Jurkat, Clone E6-1 (cell line): ENCODE data around the gene KYAT1.
"Not testable (repeated sequence)": the region's sequence is repeated elsewhere in the genome, so short reads cannot be mapped to it uniquely, and the experiment has no call there.

Experiments used
- DNase-seq: peaks from one replicate; pipeline ENCODE4 v3.0.0-alpha.2; 2011; ENCODE audit warnings: low read depth, low spot score
- H3K4me3 ChIP-seq: 2 replicates; pipeline ENCODE4 v1.5.1; 2011; ENCODE audit warnings: mild to moderate bottlenecking, low read length, control low read depth, moderate library complexity

The KYAT1 gene

DNA sequence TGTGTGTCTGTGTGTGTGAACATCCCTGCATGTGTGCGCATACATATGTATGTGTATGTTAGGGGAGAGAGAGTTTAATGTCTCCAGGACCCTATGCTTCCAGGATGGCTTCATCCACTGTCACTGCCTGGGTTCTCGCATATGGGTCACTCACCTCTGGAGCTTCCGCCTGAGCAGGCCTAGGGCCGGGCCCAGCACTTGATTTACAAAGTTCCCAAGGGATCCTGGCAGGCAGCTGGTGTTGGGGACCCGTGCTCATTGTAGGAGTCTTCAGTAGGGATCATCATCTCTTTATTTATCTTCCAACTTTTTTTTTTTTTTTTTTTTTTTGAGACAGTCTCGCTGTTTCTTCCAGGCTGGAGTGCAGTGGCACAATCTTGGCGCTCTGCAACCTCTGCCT lies 81.7 kb downstream of the KYAT1 start:
- no peak for DNase-seq
- H3K4me3 ChIP-seq: no peak overlapping the region

DNA sequence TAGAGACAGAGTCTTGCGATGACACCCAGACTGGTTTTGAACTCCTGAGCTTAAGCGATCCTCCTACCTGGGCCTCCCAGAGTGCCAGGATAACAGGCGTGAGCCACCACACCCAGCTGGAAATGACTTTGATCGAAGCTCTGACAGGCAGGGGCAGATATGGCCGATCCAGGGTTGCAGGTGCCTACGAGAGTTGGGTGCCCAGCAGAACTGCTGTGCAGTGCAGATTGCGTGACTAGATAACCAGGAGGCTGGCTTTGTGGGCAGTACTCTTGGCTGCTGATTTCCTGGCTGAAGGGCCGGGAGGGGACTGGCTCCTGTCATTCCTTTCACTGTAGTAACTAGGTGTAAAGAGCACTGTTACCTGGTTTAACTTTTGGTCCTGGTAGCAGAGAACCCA lies 82.9 kb downstream of the KYAT1 start:
- no peak for DNase-seq
- H3K4me3 ChIP-seq: no peak overlapping the region

DNA sequence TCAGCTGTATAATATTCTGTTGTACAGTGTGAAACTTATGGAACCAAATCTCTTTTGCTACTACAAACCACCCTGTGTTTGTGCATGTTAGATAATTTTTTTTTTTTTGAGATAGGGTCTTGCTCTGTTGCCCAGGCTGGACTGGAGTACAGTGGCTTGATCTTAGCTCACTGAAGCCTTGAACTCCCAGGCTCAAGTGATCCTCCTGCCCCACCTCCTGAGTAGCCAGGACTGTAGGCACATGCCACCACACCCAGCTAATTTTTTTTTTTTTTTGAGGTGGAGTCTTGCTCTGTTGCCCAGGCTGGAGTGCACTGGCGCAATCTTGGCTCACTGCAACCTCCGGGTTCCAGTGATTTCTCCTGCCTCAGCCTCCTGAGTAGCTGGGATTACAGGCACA lies 86.8 kb downstream of the KYAT1 start:
- H3K4me3 ChIP-seq: not testable (repeated sequence)

DNA sequence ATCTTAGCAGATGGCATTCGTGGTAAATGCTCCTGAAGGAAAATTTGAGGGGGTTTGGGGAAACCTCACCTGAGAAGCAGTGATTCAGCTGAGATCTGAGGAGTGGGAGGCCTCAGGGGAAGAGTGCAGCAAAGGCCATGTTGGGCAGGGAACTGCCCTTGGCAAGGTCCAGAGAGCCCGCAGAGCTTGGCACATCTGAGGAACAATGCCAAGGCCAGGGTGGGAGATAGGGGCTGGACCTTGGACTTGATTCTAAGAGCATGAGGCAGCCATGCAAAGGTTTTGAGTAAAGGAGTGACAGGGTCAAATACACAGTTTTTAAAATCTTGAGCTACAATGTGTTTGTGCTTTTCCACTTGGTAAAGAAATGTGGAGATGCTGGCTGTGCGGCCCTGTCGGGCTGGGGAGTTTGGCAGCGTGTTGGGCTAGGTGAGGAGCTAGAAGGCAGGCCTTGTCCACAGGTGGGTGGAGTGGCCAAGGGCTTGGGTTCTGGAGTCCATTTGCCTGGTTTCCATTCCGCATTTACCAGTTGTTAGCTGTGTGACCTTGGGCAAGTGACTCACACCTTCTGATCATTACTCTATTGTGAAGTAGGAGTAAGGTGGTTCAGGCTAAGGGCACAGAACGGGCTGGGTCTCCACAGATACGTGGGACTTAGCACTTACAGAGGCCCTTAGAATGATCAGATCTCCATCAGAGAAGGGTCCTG lies 88.6 kb downstream of the KYAT1 start:
- H3K4me3 ChIP-seq: no peak overlapping the region
- no peak for DNase-seq

More for the DNA sequence above, 86.8 kb downstream of the KYAT1 start:
- DNase-seq: not testable (repeated sequence)

DNA sequence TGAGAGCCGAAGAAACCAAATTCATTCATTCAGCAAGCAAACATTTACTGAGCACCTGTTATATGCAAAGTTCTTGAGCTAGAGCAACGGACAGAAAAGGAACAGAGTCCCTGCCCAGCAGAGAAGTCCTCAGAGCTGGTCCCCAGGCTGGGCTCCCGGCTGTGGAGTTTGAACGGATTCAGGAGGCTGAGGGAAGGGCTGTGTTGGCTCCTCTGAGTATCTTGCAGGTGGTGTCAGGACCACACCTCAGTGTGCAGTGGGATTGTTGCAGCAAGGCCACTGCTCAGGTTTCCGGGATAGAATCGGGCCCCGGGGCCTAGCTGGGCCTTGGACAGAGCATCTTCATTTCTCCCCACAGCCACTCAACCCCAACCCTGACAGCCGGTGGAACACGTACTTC lies 89.6 kb downstream of the KYAT1 start:
- DNase-seq: no peak
- no peak overlapping the region for H3K4me3 ChIP-seq

DNA sequence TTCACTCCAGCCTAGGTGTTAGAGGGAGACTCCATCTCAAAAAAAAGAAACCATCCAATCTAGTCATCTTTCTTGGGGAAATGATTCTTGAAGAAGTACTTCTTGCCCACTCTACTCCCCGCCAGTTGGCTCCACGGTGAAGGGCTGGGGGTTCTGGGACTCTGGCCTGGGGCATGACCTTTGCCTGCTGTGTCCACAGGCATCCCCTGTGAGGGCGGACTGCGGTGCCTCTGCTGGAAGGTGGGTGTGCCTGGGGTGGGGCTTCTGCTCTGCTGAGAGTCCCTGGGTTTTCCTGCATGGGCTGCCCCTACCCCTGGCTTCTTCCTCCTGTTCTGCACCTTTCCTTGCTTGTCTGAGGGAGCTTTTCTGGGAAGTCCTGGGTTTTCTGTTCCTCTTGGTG lies 91.2 kb downstream of the KYAT1 start:
- no peak for DNase-seq
- no peak overlapping the region for H3K4me3 ChIP-seq

DNA sequence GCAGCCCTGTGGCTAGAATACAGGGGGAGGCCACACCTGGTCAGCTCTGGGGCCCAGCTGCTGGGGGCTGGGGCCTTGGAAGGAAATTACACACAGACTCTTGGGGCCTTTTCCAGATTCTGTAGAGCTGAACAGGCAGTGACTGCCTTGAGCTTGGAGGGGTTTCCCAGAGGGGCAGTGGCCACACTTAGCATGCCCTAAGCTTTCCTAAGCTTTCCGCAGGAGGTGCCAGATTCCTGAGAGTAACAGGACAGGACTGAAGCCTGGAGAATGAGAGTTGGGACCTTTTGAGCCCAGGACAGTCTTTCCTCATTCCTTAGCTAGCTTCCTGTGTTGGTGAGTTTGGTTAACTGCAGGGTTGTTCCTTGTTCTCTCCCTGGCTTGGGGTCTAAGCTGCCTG lies 93.3 kb downstream of the KYAT1 start:
- H3K4me3 ChIP-seq: peak overlapping the region; percentile 96

DNA sequence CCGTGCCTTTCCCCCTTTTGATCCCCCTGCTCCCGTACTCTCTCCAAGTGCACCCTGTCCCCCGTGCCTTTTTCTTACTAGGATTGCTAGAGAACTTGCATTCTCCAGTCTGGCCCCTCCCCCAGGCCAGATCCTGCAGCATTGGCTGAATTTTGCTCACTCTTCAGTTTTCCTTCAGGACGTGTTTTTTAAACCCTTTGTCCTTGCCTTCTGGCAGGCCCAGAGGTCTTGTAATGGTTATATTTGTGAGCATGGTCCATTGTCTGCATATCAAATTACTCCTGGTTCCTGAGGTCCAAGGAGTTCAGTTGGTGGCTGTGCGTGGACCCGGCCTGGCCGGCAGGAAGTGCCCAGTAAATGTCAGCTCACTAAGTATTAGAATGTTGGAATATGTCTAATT lies 94.1 kb downstream of the KYAT1 start:
- H3K4me3 ChIP-seq: peak overlapping the region; percentile 96
- no peak for DNase-seq

More for the DNA sequence above, 93.3 kb downstream of the KYAT1 start:
- no peak for DNase-seq

DNA sequence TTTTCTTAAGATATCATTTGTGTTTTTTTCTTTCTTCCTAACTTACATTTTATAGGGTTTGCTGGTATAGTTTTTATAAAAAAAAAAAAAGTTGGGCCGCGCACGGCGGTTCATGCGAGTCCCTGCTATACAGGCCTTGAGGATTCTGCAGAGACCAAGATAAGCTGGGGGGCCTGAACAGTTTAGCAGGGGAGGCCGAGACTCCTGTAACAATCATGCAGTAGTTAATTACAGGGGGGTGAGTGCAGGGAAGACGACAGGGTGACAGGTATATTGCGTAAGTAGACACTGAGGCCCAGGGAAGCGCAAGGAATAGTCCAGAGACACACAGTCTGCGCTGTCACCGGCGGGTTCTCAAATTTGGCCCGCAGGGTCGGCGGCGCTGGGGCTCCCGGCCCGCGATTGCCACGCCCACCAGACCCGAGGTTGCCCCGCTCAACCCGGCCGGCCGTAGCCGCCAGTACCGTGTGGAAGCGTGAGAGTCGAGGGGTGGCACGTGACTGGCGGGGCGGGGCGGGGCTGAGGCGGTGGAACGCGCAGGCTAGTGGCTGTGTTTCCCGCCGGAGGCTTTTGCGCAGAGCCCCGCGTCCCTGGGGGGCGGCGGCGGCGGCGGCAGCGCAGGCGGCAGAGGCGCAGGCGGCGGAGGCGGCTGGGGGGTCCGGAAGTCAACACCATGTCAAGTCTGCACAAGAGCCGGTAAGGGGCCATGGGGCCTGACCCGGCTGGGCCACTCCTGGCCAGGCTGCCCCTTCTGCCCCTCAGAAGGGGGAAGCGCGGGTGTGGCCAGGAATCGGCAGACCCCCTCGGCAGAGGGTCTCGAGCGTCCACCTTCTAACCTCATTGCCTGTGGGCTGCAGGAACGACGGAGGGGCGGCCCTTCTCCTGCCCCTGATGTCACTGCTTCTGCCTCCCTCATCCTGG lies 94.8 kb downstream of the KYAT1 start, which contains the start of gene TBC1D13:
TBC1D13 (plus strand) TSS at position 573 of the 921 bp plus-strand sequence; CDS start at position 674, 101 bp downstream.
- DNase-seq: peak; percentile 60
- H3K4me3 ChIP-seq: peak within 1 kb of the TSS; percentile 96

DNA sequence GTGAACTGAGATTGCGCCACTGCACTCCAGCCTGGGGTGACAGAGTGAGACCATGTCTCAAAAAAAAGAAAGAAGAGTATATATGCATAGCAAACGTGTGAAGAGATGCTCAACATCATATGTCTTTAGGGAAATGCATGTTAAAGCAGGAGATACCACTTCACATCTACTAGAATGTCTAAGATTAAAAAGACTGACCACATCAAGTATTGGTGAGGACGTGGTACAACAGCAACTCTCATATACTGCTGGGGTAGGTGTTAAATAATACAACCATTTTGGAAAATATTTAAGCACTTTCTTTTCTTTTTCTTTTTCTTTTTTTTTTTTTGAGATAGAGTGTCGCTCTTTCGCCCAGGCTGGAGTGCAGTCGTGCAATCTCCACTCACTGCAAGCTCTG lies 96.3 kb downstream of the KYAT1 start:
- no peak overlapping the region for H3K4me3 ChIP-seq
- no peak for DNase-seq
